Glomerular visceral epithelial cell (primary cell): Measurements from ENCODE around the gene RTRAF.

Experiments used
- DNase-seq: peaks from one replicate; pipeline ENCODE4 v3.0.0-alpha.2; 2016; ENCODE audit errors: extremely low spot score

The RTRAF gene

DNA sequence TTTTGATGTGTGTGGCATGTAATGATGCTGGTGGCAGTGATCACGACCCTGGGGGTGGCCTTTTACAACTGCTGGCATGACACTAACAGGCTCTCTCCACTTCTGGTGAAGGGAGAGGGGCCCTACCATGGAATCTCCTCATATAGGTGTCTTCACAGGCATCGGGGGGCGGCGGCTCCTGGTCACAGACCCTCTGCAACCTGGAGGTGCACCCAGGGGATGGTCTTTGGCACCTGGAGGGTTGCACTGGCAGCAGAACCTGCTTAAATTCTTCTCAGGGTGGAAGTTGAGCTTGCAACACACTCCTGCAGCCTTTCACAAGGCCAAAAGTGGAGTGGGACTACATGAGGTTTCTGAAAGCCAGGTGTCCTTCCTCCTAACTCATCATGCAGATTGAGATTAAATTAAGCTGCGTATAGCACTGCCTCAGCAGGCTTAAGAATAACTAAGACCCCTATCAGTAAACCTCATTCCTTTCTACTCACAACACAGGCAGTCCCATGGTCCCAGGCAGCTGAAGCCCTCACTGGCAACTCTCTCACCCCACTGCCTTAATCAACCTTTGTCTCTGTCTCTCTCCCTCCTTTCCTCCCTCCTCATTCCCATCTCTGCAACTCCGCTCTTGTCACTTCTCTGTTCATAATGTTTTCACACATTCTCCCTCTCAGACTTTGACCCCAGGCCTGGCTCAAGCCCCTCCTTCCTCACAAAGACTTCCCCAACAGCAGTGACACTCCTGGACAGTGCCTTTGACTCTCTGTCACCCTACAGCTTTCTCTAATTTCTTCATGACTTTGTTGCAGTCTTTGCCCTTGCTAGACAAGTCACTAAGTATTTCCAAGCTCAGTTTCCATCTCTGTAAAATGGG, 60.6 kb downstream of the RTRAF start:
- DNase-seq: no peak

DNA sequence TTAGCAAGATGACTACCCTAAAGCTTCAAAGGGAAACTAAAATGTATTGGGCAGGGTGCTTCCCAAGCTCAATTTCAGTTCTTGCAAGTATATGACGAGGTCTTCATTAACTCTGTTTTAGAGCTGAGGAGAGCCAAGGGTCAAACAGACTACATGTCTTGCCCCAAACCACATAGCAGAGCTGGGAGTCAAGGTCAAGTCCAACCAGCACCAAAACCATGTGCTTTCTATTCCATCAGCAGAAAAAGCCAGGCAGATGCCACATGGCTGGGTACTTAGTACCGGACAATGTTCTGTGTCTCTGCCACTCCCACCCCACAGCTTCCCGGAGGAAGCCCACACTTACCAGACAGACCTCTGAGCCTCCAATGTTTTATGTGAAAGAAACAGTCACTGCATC, 61.9 kb downstream of the RTRAF start:
- no peak for DNase-seq

DNA sequence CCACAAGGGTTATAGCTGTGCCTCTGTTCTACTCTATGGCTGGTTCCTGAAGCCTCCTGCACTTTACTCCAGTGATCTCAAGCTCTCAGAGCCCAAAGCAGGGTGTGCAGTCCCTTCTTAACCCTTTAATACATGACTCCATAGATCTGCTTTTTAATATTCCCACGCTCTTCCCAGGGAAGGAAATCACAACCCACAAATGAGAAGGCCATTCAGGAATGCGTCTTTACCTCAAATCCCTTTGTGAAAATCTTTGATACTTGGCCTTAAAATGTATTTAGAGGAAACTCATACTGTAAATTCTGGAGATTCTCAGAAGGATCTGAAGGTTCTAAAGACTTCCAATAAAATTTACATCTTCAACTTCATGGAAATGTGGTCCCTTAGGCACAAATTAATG, 62.5 kb downstream of the RTRAF start:
- DNase-seq: no peak

DNA sequence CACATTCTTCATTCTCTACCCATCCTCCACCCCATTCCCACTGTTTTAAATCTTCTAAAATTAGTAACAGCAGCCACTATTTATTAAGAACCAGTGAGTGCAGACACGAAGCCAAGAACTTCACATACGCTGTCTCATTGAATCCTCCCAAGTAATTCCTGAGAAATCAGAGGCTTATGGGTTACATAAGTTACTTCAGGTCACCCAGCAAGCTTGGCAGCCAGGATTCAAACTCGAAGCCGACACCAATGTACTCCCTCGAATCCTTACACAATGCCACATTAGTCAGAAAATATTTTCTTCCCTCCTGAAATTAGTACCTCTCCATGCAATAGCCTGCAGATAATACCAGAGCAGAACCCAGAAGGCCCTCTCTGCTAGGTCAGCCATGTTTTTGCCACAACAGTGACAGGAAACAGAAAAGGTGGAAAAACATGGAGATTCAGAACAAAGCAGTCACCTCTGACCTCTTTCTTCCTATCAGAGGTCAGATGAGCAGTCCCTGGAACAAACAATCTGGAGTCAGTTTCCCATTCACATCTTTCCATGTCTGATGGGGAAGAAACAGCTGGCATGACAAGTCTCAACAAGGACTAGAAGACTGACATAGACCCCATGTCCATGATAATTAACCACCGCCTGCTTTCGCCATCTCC, 63.1 kb downstream of the RTRAF start:
- DNase-seq: no peak

DNA sequence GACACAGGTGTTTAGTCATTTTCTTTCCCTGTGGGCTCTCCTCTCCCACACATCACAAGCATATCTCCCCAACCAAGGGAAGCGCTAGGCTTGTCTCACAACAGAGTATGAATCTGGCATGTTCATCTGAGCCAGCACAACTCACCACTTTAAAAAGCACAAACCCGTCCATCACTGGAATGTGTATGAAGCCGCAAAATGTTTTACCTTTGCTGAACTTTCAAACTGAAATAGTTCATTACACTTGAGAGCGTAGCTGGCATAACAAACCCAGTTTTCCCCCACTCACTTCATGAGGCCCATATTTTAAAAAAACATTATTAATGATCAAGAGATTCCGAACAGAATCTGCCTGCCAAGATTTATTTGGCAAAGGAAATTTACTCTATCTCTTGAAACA, 63.7 kb downstream of the RTRAF start:
- DNase-seq: peak; percentile 28

DNA sequence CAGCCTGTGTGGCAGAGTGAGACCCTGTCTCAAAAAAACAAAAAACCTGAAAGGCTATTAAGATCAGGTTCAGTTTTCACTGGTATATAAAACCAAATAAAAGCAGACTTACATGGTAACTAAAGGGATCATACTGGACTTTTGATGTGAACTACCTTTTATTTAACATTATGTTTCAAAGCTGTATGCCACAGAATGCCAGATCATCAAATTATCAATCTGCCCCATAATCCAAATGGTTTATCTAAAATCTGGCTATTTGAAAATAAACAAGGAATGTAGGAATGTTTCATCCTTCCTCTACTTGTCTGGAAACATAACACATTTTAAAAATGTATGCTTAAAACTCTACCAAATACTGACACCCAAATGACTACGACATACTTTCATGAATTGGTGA, 65.3 kb downstream of the RTRAF start:
- no peak for DNase-seq

DNA sequence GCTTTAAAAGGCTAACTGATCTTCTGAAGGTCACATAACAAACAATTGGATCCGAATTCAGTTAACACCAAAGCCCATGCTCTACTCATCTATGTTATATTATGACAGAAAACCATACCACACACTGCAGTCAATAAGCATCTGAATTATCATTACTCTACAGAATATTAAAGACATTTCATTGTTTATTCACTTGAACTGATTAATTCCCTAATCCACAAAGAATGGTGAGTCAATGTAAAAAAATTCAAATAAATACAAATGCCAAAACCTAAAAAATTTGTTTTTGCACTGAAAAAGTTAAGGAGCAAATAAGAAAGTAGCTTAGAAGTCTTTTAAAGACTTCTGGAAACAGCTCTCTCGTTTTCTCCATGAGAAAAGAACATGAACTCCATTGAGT, 65.8 kb downstream of the RTRAF start:
- no peak for DNase-seq

DNA sequence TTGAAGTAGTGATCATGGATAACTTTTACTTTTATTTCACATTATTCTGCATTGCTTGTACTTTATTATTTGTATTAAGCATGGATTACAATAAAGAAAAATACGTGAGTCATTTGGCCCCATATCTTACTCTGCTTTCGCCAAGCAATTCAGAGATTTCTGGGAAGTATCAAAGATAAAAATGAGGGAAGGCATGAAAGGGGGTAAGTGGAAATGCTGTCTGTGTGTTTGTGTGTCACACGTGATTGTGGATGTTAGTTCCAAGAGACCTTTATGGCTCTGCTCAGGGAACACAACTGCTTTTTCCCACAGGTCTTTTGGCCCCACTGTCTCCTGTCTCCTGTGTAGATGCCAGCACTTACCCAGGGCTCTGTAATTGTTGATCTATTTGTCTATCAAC, 69.0 kb downstream of the RTRAF start:
- no peak for DNase-seq

DNA sequence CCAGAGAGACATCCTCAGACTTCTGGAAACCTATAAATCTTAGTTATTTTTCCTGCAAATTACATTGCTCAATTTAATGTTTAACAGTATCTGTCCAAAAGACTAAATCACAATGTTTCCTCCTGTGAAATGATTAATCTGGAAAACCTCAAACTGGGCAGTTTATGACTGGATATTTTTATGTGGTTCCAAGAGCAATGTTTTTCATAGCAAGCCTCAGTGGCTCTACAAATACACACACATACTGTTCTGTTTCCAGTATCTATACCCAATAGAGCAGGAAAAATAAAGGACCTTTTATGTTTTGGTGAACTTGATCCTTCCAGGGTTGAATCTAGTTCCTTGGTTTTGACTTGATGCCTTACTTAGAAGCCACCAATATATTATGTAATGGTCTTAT, 70.3 kb downstream of the RTRAF start:
- peak; percentile 57 for DNase-seq

DNA sequence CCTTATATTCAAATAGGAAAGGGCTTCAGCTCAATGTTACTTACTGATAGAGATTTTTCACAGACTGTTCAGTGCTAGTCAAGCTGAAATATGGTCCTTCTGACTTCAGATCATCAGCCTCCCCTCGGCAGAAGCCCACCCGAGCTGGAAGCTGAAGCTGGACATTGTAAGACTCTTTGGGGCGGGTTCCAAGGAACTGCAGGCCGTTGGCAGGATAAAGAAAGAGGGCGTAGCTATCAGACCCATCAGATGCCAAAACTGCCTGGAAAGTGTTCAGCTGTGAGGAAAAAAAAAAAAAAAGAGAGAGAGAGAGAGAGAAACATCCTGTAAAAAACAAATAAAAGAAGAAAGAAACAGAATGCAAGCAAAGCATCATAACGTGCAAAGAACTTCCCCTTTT, 70.7 kb downstream of the RTRAF start:
- no peak for DNase-seq
